Adrenal gland (tissue), 12 donors: ENCODE results near the gene MYO18A. TPM values are rescaled to one million over a fixed set of nuclear protein-coding genes. Genes with fewer than 3 reads are reported as not detected.

Source experiments
- DNase-seq, 7 donors: peaks; one replicate each; pipeline ENCODE4 v3.0.0-alpha.2; 2019 to 2020
- H3K27ac ChIP-seq, 5 donors: fragments of 200-600 bp; sonication (generic) in 4 of 5; 1 replicate in 3 of 5; 2 replicates in 2 of 5; pipeline versions ENCODE4 v1.5.1 to v1.8.0; 2016 to 2020; ENCODE audit warnings: mild to moderate bottlenecking in 1 of 5
- H3K27me3 ChIP-seq: fragments of 200-600 bp; 2 replicates; pipeline ENCODE4 v1.8.0; 2021
- H3K36me3 ChIP-seq, 2 donors: fragments of 200-600 bp; replicated peaks in 1 of 2; 1 replicate in 1 of 2; 2 replicates in 1 of 2; pipeline versions ENCODE4 v1.5.1 to v1.8.0; 2018 to 2022
- H3K4me1 ChIP-seq, 2 donors: fragments of 200-600 bp; replicated peaks in 1 of 2; 1 replicate in 1 of 2; 2 replicates in 1 of 2; pipeline versions ENCODE4 v1.5.1 to v1.8.0; 2018 to 2021
- H3K4me3 ChIP-seq, 4 donors: fragments of 200-600 bp; sonication (generic) in 3 of 4; one replicate each; pipeline ENCODE4 v1.5.1; 2016 to 2018
- H3K9me3 ChIP-seq, 3 donors: fragments of 200-600 bp; sonication (generic) in 1 of 3; replicated peaks in 1 of 3; 1 replicate in 2 of 3; 2 replicates in 1 of 3; pipeline versions ENCODE4 v1.5.1 to v1.8.0; 2016 to 2021
- POLR2A ChIP-seq, 2 donors: fragments of 450-650 bp; IDR thresholded peaks; one replicate each; pipeline ENCODE4 v1.6.1; 2017; ENCODE audit warnings: antibody characterized with exemption in 2 of 2, mild to moderate bottlenecking in 2 of 2, moderate library complexity in 1 of 2
- WGBS, 4 donors: extraction: QIAGEN DNeasy Blood & Tissue Kit in 2 of 4; methylation state at CpG; one replicate each; pipeline versions ENCODE4 v1.1.5 to v1.1.7; 2013 to 2017; 5-methylcytosine and 5-hydroxymethylcytosine counted together
- intact Hi-C, 2 donors: fragments of 100-400 bp; cut with DNase I; formaldehyde crosslinking; loops; one replicate each; pipeline versions ENCODE4 v1.14.1 to v1.15.0; 2022 to 2023
- polyA plus RNA-seq, 3 donors: library from polyadenylated mRNA; stranded (reverse); fragments of 200-250 nt in 2 of 3; fragments of 350-450 nt in 1 of 3; fragmentation: Illumina TruSeq in 1 of 3; extraction: RNeasy Lipid Tissue Mini Kit (QIAGEN cat#74804) in 1 of 3; gene quantifications; one replicate each; pipeline ENCODE4 v1.2.3, GENCODE V29; 2013 to 2014
- total RNA-seq, 9 donors: library from RNA; depleted of rRNA in 4 of 9; stranded (reverse); fragments of >200 nt in 4 of 9; fragments of 120-200 nt in 1 of 9; fragmentation: NEBNext Ultra II Directional in 1 of 9; extraction: Animal tissue kit (Norgen Biotek cat#: 25700) in 1 of 9; gene quantifications; one replicate each; pipeline versions ENCODE4 v1.1.0 to v1.2.4, GENCODE V29; 2013 to 2023
- TF ChIP-seq, protein P1 (sequence below), 6 experiments: fragments of 450-650 bp in 4 of 6; fragments of 200-600 bp in 2 of 6; sonication (generic) in 1 of 6; IDR thresholded peaks; 1 replicate in 5 of 6; 2 replicates in 1 of 6; pipeline versions ENCODE4 v1.5.1 to v1.8.0; 2016 to 2021; ENCODE audit warnings: antibody characterized with exemption in 6 of 6, mild to moderate bottlenecking in 2 of 6, moderate library complexity in 1 of 6
- donor health status: healthy with polysubstance abuse.
- donor health status: Bipolar disorder and iron deficiency.
- donor health status: DM: yes; HTN: yes; CAD: no.
- donor health status: DM: no; HTN: no; CAD: no.
- donor health status: DM: no; HTN: no; CAD: no.
- donor health status: DM: yes; HTN: yes; CAD: no.

Gene MYO18A
- total and polyA plus RNA-seq, 12 donors, result 19.6 to 95.6 (median 40.7) TPM

DNA sequence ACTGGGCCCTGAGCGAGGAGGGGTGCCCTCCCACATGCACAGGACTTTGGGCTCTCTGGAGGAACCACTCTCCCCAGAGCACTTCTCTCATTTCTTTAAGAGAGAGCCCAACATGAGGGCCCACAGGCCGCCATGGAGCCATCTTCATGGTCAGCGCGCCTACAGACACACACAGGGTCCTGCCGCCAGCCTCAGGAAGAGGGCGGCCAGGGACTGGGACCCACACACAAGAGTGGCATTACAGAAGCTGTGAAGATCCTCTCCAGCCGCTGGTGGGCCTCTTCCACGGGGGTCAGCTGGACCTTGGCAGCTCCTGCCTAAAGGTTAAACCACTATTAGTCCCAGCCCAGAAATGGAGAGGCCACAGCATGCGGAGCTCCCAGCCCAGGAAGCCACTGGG lies 54.5 kb downstream of the MYO18A start:
- Histone ChIP-seq H3K9me3 (no peaks in the 10 kb centered on the region), H3K4me3 (no peak overlapping the region), H3K27me3 (no peaks in the 10 kb centered on the region), H3K36me3 (peaks cover 0 to 13% of the 10 kb centered on the region in 2 donors), H3K27ac (no peak overlapping the region), H3K4me1 (peaks cover 0 to 15% of the 10 kb centered on the region in 2 donors)
- TF ChIP-seq POLR2A (IDR thresholded peaks at IDR 0.05), result no peak
- TF ChIP-seq, protein P1, sequence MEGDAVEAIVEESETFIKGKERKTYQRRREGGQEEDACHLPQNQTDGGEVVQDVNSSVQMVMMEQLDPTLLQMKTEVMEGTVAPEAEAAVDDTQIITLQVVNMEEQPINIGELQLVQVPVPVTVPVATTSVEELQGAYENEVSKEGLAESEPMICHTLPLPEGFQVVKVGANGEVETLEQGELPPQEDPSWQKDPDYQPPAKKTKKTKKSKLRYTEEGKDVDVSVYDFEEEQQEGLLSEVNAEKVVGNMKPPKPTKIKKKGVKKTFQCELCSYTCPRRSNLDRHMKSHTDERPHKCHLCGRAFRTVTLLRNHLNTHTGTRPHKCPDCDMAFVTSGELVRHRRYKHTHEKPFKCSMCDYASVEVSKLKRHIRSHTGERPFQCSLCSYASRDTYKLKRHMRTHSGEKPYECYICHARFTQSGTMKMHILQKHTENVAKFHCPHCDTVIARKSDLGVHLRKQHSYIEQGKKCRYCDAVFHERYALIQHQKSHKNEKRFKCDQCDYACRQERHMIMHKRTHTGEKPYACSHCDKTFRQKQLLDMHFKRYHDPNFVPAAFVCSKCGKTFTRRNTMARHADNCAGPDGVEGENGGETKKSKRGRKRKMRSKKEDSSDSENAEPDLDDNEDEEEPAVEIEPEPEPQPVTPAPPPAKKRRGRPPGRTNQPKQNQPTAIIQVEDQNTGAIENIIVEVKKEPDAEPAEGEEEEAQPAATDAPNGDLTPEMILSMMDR (IDR thresholded peaks at IDR 0.05), result no peak
- WGBS, 4 donors, result 86 to 100% (median 91%) methylated on average over 2 to 9 of the region's 9 CpGs
- DNase-seq, result no peak
- intact Hi-C loops, result loop anchor here in 1 of 2 donors (10.0 kb wide), 1 partner anchor 89 kb away; no protein-coding TSS in a partner anchor

DNA sequence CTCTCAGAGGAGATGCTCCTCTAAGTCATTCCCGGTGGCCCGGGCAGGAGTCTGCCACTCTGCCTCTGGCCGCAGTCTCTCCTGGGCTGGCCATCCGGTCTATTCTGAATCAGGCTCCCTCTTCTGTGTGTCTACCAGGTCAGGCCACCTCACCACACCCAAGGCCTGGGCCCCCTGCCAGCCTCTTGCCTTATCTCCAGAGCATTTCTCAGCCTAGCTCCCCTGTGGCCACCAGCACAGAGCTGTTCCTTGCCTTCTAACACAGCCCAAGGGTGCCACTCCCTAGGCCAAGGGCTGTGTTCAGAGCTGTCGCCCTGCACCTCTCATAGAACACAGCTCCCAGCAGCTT lies 55.3 kb downstream of the MYO18A start:
- Histone ChIP-seq H3K4me3 (no peak overlapping the region), H3K36me3 (peaks cover 0 to 21% of the 10 kb centered on the region in 2 donors), H3K27ac (peak overlapping the region in 1 of 5 donors; percentile 29), H3K4me1 (peaks cover 0 to 15% of the 10 kb centered on the region in 2 donors), H3K27me3 (no peaks in the 10 kb centered on the region), H3K9me3 (no peaks in the 10 kb centered on the region)
- 72 to 86% (median 80%) methylated on average over 2 to 5 of the region's 5 CpGs for WGBS, 4 donors
- TF ChIP-seq POLR2A (IDR thresholded peaks at IDR 0.05), result no peak
- TF ChIP-seq, protein P1 (IDR thresholded peaks at IDR 0.05), result no peak
- peak in 5 of 7 donors; percentile 46 to 69 (median 61) for DNase-seq
- intact Hi-C loops, result loop anchor here in 1 of 2 donors (10.0 kb wide), 1 partner anchor 90 kb away; no protein-coding TSS in a partner anchor

DNA sequence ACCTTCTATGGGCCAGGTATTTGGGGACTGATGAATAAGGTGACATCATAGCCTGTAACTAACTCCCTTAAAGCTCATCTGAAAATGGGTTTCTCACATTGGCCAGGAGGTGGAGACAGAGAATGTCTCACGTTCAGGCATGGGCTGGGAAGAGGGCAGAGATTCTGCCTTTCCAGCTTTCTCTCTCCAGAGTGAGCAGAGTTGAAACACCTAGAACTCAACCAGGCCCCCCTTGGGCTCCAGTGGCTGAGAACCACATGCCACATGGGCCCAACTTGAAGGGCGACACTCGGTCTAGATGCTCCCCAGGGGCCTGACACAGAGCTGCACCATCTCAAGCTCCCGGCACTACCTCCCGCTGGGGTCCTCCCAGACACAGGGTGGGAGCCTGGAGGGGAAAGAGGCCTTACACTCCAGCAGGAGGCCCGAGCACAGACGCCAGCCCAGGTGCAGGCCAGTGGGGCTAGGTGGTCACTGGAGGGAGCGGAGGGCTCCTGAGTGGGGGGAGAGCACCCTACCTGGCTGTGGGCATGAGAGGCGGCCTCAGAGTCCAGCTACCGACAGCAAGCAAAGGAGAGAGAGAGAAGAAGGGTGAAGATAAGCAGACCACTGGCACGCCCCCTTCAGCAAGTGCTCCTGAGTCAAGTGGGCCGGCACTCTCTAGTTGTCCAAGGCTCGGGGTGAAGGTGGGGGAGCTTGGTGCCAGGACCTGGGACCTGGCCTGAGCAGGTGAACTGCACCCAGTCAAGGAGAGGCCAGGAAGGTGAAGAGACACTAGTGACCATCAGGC lies 55.9 kb downstream of the MYO18A start:
- WGBS, 4 donors, result 63 to 73% (median 67%) methylated on average over 5 to 13 of the region's 13 CpGs

DNA sequence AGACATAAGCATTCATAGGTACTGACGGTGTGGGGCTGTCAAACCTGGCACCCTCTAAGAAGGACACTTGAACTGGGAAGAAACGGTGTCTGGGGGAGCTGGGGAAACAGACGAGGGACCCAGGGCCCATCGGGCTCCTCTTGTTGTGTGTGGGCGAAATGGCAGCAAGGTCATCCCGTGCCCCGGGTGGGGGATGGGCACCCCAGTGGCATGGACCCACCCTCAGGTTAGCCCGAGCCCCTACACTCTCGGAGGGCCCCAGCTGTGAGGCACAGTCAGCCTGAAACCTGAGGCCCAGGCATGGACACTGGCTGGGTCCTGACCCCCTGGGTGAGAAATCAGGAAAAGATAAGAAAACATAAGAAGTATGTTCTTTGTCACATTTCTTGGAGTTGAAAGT lies 57.1 kb downstream of the MYO18A start:
- Histone ChIP-seq H3K4me1 (peaks cover 0 to 15% of the 10 kb centered on the region in 2 donors), H3K27ac (no peak overlapping the region), H3K36me3 (peaks cover 0 to 37% of the 10 kb centered on the region in 2 donors), H3K27me3 (no peaks in the 10 kb centered on the region), H3K4me3 (no peak overlapping the region), H3K9me3 (no peaks in the 10 kb centered on the region)
- 71 to 77% (median 77%) methylated on average over 4 to 9 of the region's 9 CpGs for WGBS, 4 donors
- no peak for DNase-seq
- TF ChIP-seq, protein P1 (IDR thresholded peaks at IDR 0.05), result no peak
- no peak for TF ChIP-seq POLR2A (IDR thresholded peaks at IDR 0.05)
- intact Hi-C loops, result loop anchor here in 1 of 2 donors (10.0 kb wide), 1 partner anchor 92 kb away; no protein-coding TSS in a partner anchor

More for the DNA sequence above, 55.9 kb downstream of the MYO18A start:
- no peak for TF ChIP-seq POLR2A (IDR thresholded peaks at IDR 0.05)
- TF ChIP-seq, protein P1 (IDR thresholded peaks at IDR 0.05), result peak; percentile 33 to 86 (median 78)
- H3K4me1 ChIP-seq, result peaks cover 0 to 15% of the 10 kb centered on the region in 2 donors
- intact Hi-C loops, result loop anchor here in 1 of 2 donors (10.0 kb wide), 1 partner anchor 90 kb away; no protein-coding TSS in a partner anchor
- H3K27me3 ChIP-seq, result no peaks in the 10 kb centered on the region
- H3K4me3 ChIP-seq, result no peak overlapping the region
- H3K9me3 ChIP-seq, result no peaks in the 10 kb centered on the region
- DNase-seq, result peak; percentile 61 to 81 (median 65)
- peaks cover 0 to 27% of the 10 kb centered on the region in 2 donors for H3K36me3 ChIP-seq
- peak overlapping the region in 1 of 5 donors; percentile 29 for H3K27ac ChIP-seq
